HG02973 (cell line): ENCODE measurements around the gene KCNA4.
"Not testable (repeated sequence)": the region's sequence is repeated elsewhere in the genome, so short reads cannot be mapped to it uniquely, and the experiment has no call there.

Source experiments
- ATAC-seq: cut with Tn5 transposase; IDR thresholded peaks from one replicate; pipeline ENCODE4 v1.9.1; 2021; ENCODE audit warnings: moderate library complexity; ENCODE audit not compliant: unreplicated experiment

KCNA4 gene

GRCh38 chr11:30000986-30001750 is 15.7 kb downstream of the KCNA4 start:
- ATAC-seq: no peak

- peak; percentile 91 for ATAC-seq
Measured at GRCh38 chr11:29996016-29996415, 20.8 kb downstream of the KCNA4 start.

GRCh38 chr11:29989174-29989970 is 27.5 kb downstream of the KCNA4 start:
- no peak for ATAC-seq

- no peak for ATAC-seq
Measured at GRCh38 chr11:29985248-29985647, 31.6 kb downstream of the KCNA4 start.

DNA sequence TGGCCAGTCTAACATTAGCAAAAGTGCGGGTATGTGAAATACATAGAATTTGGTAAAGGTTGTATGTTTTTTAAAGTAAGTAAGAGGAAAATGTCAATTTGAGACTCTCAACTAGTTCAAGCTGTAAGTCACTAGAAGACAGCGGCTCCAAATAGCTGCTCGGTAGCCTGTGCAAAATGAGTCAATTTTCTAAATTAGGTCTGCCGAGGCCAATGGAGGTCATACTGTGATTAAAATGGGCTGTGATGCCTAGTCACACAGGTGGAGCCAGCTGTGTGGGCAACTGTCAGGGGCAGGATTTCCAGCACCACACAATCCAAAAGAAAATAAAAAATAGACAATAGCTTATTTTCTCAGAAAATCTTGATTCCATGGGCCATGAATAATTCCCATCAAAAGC is 32.3 kb downstream of the KCNA4 start:
- ATAC-seq: no peak

DNA sequence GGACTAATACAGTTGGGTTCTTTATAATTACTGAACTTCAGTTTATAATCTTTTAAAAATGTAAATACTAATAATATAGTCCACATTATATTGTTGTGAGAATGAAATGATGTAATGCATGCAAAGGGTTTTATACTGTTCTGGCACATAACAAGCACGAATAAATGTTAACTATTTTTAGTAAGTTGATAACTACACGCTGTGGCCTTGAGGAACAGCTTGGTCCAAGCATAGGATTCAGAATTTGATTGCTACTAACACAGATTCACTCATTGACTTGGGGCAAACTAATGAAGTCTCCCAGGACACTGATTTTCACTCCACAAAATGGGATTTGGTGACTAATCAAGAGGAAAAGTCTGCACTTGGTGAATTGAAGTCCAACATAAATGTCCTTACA is 38.3 kb downstream of the KCNA4 start:
- ATAC-seq: no peak

DNA sequence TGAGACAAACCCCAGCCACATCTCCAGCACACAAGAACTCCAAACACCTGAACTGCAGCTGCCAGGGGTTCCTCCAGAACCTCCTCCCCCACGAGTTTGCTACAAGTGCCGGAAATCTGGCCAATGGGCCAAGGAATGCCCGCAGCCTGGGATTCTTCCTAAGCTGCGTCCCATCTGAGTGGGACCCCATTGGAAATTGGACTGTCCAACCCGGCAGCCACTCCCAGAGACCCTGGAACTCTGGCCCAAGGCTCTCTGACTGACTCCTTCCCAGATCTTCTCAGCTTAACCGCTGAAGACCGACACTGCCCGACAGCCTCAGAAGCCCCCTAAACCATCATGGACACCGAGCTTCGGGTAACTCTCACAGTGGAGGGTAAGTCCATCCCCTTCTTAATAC is 41.2 kb downstream of the KCNA4 start:
- ATAC-seq: not testable (repeated sequence)

DNA sequence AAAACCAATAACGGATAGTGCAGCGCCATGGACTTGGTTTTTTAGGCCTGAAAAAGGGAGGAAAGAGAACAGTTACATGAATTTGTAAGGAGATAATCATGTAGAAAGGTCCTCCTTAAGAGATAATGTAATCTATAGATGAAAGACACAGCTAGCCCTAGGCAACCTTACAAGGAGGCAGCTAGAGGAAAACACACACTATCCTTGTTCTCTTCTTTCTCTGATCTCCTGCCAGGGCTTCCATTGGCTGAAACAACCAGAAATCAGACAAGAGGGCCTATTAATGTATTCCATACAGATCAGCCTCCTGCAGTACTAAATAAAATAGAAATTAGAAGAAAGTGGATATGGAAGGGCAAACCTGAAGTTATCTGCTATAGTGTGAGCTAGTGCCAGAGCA is 53.0 kb downstream of the KCNA4 start:
- ATAC-seq: no peak

GRCh38 chr11:29963036-29963435 is 53.8 kb downstream of the KCNA4 start:
- no peak for ATAC-seq

DNA sequence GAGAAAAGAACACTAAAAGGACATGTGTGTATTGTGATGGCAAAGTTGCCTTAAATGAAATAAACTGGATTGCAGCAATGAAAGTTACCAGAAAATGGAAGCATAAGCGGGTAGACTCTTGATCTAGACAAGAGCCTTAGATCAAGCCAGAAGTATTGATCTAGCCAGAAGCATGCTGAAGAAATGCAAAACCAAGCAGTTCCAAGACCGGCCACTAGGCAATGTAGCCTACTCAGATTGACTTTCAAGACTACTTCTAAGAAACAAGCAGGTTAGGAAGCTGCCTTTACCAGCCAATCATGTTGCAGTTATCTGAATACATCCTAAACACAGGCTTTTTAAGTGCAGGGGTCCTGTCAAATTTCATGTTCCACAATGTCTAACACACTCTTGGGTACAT is 54.6 kb downstream of the KCNA4 start:
- peak; percentile 81 for ATAC-seq
